Pancreas (tissue), 10 donors: ENCODE measurements around the gene EIF3B. TPM values are rescaled to one million over a fixed set of nuclear protein-coding genes. Genes with fewer than 3 reads are reported as not detected.
A peak's percentile ranks its signal among the peaks of the same experiment; 100 is the strongest.

Experiments
- ATAC-seq, 4 donors: fragments of 200-7000 bp; cut with Tn5 transposase; one replicate each; pipeline versions ENCODE4 v1.8.0 to v1.9.1; 2020; ENCODE audit warnings: mild to moderate bottlenecking in 4 of 4, moderate library complexity in 4 of 4
- DNase-seq, 6 donors: peaks; one replicate each; pipeline ENCODE4 v3.0.0-alpha.2; 2020
- FAIRE-seq: peaks from 2 replicates; lab custom pipeline; 2012; peaks lifted over from hg19 to GRCh38; lab: Jason Lieb, UNC
- H3K27ac ChIP-seq, 4 donors: fragments of 200-600 bp; sonication (generic); 1 replicate in 3 of 4; 2 replicates in 1 of 4; pipeline versions ENCODE4 v1.5.0 to v1.8.0; 2020
- H3K27me3 ChIP-seq, 4 donors: fragments of 200-600 bp; one replicate each; pipeline ENCODE4 v1.8.0; 2021
- H3K36me3 ChIP-seq, 3 donors: fragments of 200-600 bp; sonication (generic) in 1 of 3; one replicate each; pipeline versions ENCODE4 v1.5.0 to v1.8.0; 2020 to 2021
- H3K4me1 ChIP-seq, 3 donors: fragments of 200-600 bp; one replicate each; pipeline ENCODE4 v1.8.0; 2021
- H3K4me3 ChIP-seq, 4 donors: fragments of 200-600 bp; sonication (generic) in 2 of 4; one replicate each; pipeline versions ENCODE4 v1.5.0 to v1.8.0; 2020 to 2021
- H3K9me3 ChIP-seq, 4 donors: fragments of 200-600 bp; one replicate each; pipeline ENCODE4 v1.8.0; 2021
- CTCF ChIP-seq, 4 donors: fragments of 200-600 bp; sonication (generic) in 3 of 4; IDR thresholded peaks; one replicate each; pipeline versions ENCODE4 v1.5.0 to v1.8.0; 2021; ENCODE audit warnings: antibody characterized with exemption in 4 of 4
- WGBS, 2 donors: extraction: QIAGEN DNeasy Blood & Tissue Kit; methylation state at CpG; one replicate each; pipeline ENCODE4 v1.1.7; 2013; 5-methylcytosine and 5-hydroxymethylcytosine counted together
- intact Hi-C, 3 donors: fragments of 100-400 bp; cut with DNase I; formaldehyde crosslinking; loops; one replicate each; pipeline versions ENCODE4 v1.11.1 to v1.14.2; 2022
- polyA plus RNA-seq, 2 donors: library from polyadenylated mRNA; stranded (reverse); fragments of 200-250 nt; gene quantifications; one replicate each; pipeline ENCODE4 v1.2.3, GENCODE V29; 2013
- total RNA-seq, 6 donors: library from RNA; stranded (reverse); fragmentation: NEBNext Ultra II Directional in 4 of 6; extraction: Animal tissue kit (Norgen Biotek cat#: 25700) in 4 of 6; gene quantifications; one replicate each; pipeline versions ENCODE4 v1.2.1 to v1.2.4, GENCODE V29; 2021 to 2023
- donor health status: healthy with polysubstance abuse.
- donor health status: DM: no; HTN: no; CAD: no; lungs with moderate emphysema.
- donor health status: DM: no; HTN: no; CAD: no.
- donor health status: control.
- donor health status: control.
- donor health status: Bipolar disorder and iron deficiency.
- donor health status: DM: yes; HTN: yes; CAD: no.
- donor health status: DM: no; HTN: no; CAD: no.
- donor health status: DM: no; HTN: no; CAD: no.
- donor health status: DM: yes; HTN: yes; CAD: no.

EIF3B gene
- total and polyA plus RNA-seq, 8 donors: 61.1 to 106 (median 78.3) TPM

GRCh38 chr7:2372724-2373123, 18.1 kb downstream of the EIF3B start:
- no peaks in the 10 kb centered on the region for H3K27me3 ChIP-seq
- H3K4me3 ChIP-seq: no peak overlapping the region
- no peak for TF ChIP-seq CTCF (IDR thresholded peaks at IDR 0.05)
- FAIRE-seq (no peak), ATAC-seq (no peak), DNase-seq (peak in 1 of 6 donors; percentile 47)
- peak overlapping the region in 1 of 4 donors; percentile 19 for H3K27ac ChIP-seq
- H3K4me1 ChIP-seq: peaks cover 0 to 21% (median 10%) of the 10 kb centered on the region in 3 donors
- intact Hi-C loops: no loop called here
- 88 to 90% methylated on average over 14 of the region's 14 CpGs for WGBS, 2 donors
- no peaks in the 10 kb centered on the region for H3K9me3 ChIP-seq
- H3K36me3 ChIP-seq: peaks cover 0 to 92% (median 70%) of the 10 kb centered on the region in 3 donors

GRCh38 chr7:2373124-2373556, 18.5 kb downstream of the EIF3B start:
- peak in 4 of 6 donors; percentile 55 to 77 (median 64) for DNase-seq
- H3K36me3 ChIP-seq: peaks cover 0 to 90% (median 67%) of the 10 kb centered on the region in 3 donors
- H3K4me3 ChIP-seq: no peak overlapping the region
- H3K9me3 ChIP-seq: no peaks in the 10 kb centered on the region
- peaks cover 0 to 21% (median 10%) of the 10 kb centered on the region in 3 donors for H3K4me1 ChIP-seq
- FAIRE-seq: no peak
- no peaks in the 10 kb centered on the region for H3K27me3 ChIP-seq
- TF ChIP-seq CTCF (IDR thresholded peaks at IDR 0.05): no peak
- ATAC-seq: peak; percentile 20 to 71 (median 68)
- peak overlapping the region in 1 of 4 donors; percentile 19 for H3K27ac ChIP-seq
- intact Hi-C loops: no loop called here
- WGBS, 2 donors: 54 to 56% methylated on average over 14 of the region's 14 CpGs

- FAIRE-seq: no peak
- DNase-seq: peak in 1 of 6 donors; percentile 62
- peak overlapping the region in 1 of 4 donors; percentile 5 for H3K27ac ChIP-seq
- H3K9me3 ChIP-seq: no peaks in the 10 kb centered on the region
- ATAC-seq: no peak
- no peak for TF ChIP-seq CTCF (IDR thresholded peaks at IDR 0.05)
- H3K4me3 ChIP-seq: no peak overlapping the region
- 81 to 92% methylated on average over 7 of the region's 7 CpGs for WGBS, 2 donors
- H3K36me3 ChIP-seq: peaks cover 0 to 87% (median 64%) of the 10 kb centered on the region in 3 donors
- intact Hi-C loops: no loop called here
- no peaks in the 10 kb centered on the region for H3K27me3 ChIP-seq
- H3K4me1 ChIP-seq: peaks cover 0 to 21% (median 10%) of the 10 kb centered on the region in 3 donors
Measured at GRCh38 chr7:2373646-2374045, 19.0 kb downstream of the EIF3B start.

GRCh38 chr7:2374401-2374800, 19.8 kb downstream of the EIF3B start:
- no peak overlapping the region for H3K27ac ChIP-seq
- intact Hi-C loops: no loop called here
- no peak for TF ChIP-seq CTCF (IDR thresholded peaks at IDR 0.05)
- FAIRE-seq: no peak
- no peaks in the 10 kb centered on the region for H3K9me3 ChIP-seq
- ATAC-seq: no peak
- 93 to 94% methylated on average over 18 of the region's 18 CpGs for WGBS, 2 donors
- H3K4me3 ChIP-seq: no peak overlapping the region
- peaks cover 0 to 21% (median 10%) of the 10 kb centered on the region in 3 donors for H3K4me1 ChIP-seq
- H3K36me3 ChIP-seq: peaks cover 0 to 89% (median 62%) of the 10 kb centered on the region in 3 donors
- DNase-seq: peak in 1 of 6 donors; percentile 63
- no peaks in the 10 kb centered on the region for H3K27me3 ChIP-seq
